Thyroid gland (tissue), 4 donors: Measurements from ENCODE around the gene EZR.

Experiments used
- POLR2A ChIP-seq, 2 donors: fragments of 450-650 bp; IDR thresholded peaks; one replicate each; pipeline ENCODE4 v1.6.1; 2017; ENCODE audit warnings: antibody characterized with exemption in 2 of 2, mild to moderate bottlenecking in 2 of 2, moderate library complexity in 1 of 2
- TF ChIP-seq, protein P1 (sequence below), 6 experiments: fragments of 200-600 bp in 3 of 6; fragments of 450-650 bp in 3 of 6; sonication (generic) in 3 of 6; IDR thresholded peaks; one replicate each; pipeline ENCODE4 v1.5.1; 2016 to 2019; ENCODE audit warnings: antibody characterized with exemption in 6 of 6, mild to moderate bottlenecking in 2 of 6, inconsistent platforms in 1 of 6, moderate library complexity in 1 of 6

DNA sequence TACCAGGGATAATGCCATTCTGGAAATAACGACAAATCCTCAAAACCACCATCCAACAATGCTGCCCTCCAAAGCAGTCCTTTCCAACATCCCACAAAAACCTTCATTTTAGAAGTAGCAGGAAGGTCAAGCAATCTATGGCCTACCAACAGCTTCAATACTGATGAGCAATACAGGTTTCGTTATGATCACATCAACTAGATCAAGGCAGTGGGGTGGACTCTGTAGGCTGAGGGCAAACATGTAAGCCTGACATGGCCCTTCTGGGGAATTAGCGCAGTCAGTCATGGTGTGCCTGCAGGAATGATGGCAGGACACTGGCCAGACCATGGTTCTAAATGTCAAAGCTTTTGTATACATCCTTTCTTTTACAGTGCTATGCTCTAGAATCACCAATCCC lies 41.7 kb downstream of the EZR start:
- TF ChIP-seq POLR2A (IDR thresholded peaks at IDR 0.05), result no peak
- TF ChIP-seq, protein P1, sequence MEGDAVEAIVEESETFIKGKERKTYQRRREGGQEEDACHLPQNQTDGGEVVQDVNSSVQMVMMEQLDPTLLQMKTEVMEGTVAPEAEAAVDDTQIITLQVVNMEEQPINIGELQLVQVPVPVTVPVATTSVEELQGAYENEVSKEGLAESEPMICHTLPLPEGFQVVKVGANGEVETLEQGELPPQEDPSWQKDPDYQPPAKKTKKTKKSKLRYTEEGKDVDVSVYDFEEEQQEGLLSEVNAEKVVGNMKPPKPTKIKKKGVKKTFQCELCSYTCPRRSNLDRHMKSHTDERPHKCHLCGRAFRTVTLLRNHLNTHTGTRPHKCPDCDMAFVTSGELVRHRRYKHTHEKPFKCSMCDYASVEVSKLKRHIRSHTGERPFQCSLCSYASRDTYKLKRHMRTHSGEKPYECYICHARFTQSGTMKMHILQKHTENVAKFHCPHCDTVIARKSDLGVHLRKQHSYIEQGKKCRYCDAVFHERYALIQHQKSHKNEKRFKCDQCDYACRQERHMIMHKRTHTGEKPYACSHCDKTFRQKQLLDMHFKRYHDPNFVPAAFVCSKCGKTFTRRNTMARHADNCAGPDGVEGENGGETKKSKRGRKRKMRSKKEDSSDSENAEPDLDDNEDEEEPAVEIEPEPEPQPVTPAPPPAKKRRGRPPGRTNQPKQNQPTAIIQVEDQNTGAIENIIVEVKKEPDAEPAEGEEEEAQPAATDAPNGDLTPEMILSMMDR (IDR thresholded peaks at IDR 0.05), result no peak
